GM23338 (cell line): ENCODE data around the gene KRTAP16-1. TPM values are rescaled to one million over a fixed set of nuclear protein-coding genes. Genes with fewer than 3 reads are reported as not detected.

Experiments
- ATAC-seq: fragments of 200-7000 bp; cut with Tn5 transposase; 3 replicates; pipeline ENCODE4 v1.9.1; 2020
- DNase-seq: peaks from one replicate; pipeline ENCODE4 v3.0.0-alpha.2; 2015; ENCODE audit warnings: low spot score
- H2AFZ ChIP-seq: fragments of 200-600 bp; sonication (generic); 2 replicates; pipeline ENCODE4 v1.8.0; 2016; ENCODE audit warnings: antibody characterized with exemption, mild to moderate bottlenecking, moderate library complexity
- H3F3A ChIP-seq: fragments of 200-600 bp; sonication (generic); replicated peaks from 2 replicates; pipeline ENCODE4 v1.8.0; 2017; ENCODE audit warnings: antibody characterized with exemption, mixed run types, low read depth
- H3K27ac ChIP-seq: fragments of 200-600 bp; sonication (generic); 2 replicates; pipeline ENCODE4 v1.6.1; 2016; ENCODE audit warnings: low read depth
- H3K27me3 ChIP-seq: fragments of 200-600 bp; sonication (generic); 2 replicates; pipeline ENCODE4 v1.8.0; 2016; ENCODE audit warnings: mild to moderate bottlenecking, mixed run types, moderate library complexity; ENCODE audit not compliant: insufficient read depth
- H3K36me3 ChIP-seq: fragments of 200-600 bp; sonication (generic); 2 replicates; pipeline ENCODE4 v1.8.0; 2016; ENCODE audit warnings: mild to moderate bottlenecking; ENCODE audit not compliant: insufficient read depth
- H3K4me1 ChIP-seq: fragments of 200-600 bp; sonication (generic); 2 replicates; pipeline ENCODE4 v1.8.0; 2016; ENCODE audit warnings: mild to moderate bottlenecking, moderate library complexity; ENCODE audit not compliant: insufficient read depth
- H3K4me2 ChIP-seq: fragments of 200-600 bp; sonication (generic); 2 replicates; pipeline ENCODE4 v1.7.1; 2017; ENCODE audit warnings: mixed run types
- H3K4me3 ChIP-seq: fragments of 200-600 bp; sonication (generic); 2 replicates; pipeline ENCODE4 v1.6.1; 2016; ENCODE audit warnings: mixed run types
- H3K79me2 ChIP-seq: fragments of 200-600 bp; sonication (generic); replicated peaks from 2 replicates; pipeline ENCODE4 v1.8.0; 2017; ENCODE audit warnings: mild to moderate bottlenecking; ENCODE audit not compliant: insufficient read depth
- H3K9me2 ChIP-seq: fragments of 200-600 bp; sonication (generic); 2 replicates; pipeline ENCODE4 v1.8.0; 2017; ENCODE audit not compliant: insufficient read depth
- H4K20me1 ChIP-seq: fragments of 200-600 bp; sonication (generic); replicated peaks from 2 replicates; pipeline ENCODE4 v1.8.0; 2017; ENCODE audit warnings: mild to moderate bottlenecking; ENCODE audit not compliant: insufficient read depth
- H3K27ac Mint-ChIP-seq: 2 replicates; pipeline ENCODE4 v1.8.0; 2020; ENCODE audit warnings: inconsistent platforms, mild to moderate bottlenecking, moderate library complexity, mixed read lengths
- H3K27me3 Mint-ChIP-seq: 3 replicates; pipeline ENCODE4 v1.8.0; 2022; ENCODE audit warnings: low read depth, mild to moderate bottlenecking, moderate library complexity, mixed read lengths, inconsistent platforms; ENCODE audit not compliant: insufficient read depth, poor library complexity
- H3K36me3 Mint-ChIP-seq: 3 replicates; pipeline ENCODE4 v1.8.0; 2021; ENCODE audit warnings: low read depth, mild to moderate bottlenecking, inconsistent platforms, moderate library complexity, mixed read lengths
- H3K4me1 Mint-ChIP-seq: 3 replicates; pipeline ENCODE4 v1.8.0; 2020; ENCODE audit warnings: mild to moderate bottlenecking, inconsistent platforms, mixed read lengths
- H3K4me3 Mint-ChIP-seq: 3 replicates; pipeline ENCODE4 v1.8.0; 2021; ENCODE audit warnings: moderate library complexity, mild to moderate bottlenecking, inconsistent platforms, mixed read lengths
- H3K9me3 Mint-ChIP-seq: 3 replicates; pipeline ENCODE4 v1.8.0; 2020; ENCODE audit warnings: moderate library complexity, mild to moderate bottlenecking, inconsistent platforms, mixed read lengths
- CREB1 ChIP-seq: fragments of 250-450 bp; sonication (Bioruptor Pico); IDR thresholded peaks from 2 replicates; pipeline ENCODE4 v1.5.0; 2020; ENCODE audit warnings: low read depth, mild to moderate bottlenecking, moderate library complexity
- CTCF ChIP-seq, 2 experiments: fragments of 200-600 bp in 1 of 2; sonication (generic) in 1 of 2; conservative IDR thresholded peaks; 2 replicates each; pipeline versions ENCODE4 v1.5.1 to v1.6.1; 2016 to 2017; ENCODE audit warnings: antibody characterized with exemption in 2 of 2, low read depth in 2 of 2, mild to moderate bottlenecking in 2 of 2, moderate library complexity in 1 of 2
- ETS1 ChIP-seq: IDR thresholded peaks from 2 replicates; pipeline ENCODE4 v1.6.1; 2016; ENCODE audit warnings: antibody characterized with exemption
- EZH2 ChIP-seq: fragments of 200-600 bp; sonication (generic); IDR thresholded peaks from one replicate; pipeline ENCODE4 v1.8.0; 2017; ENCODE audit warnings: antibody characterized with exemption, mild to moderate bottlenecking, low read depth; ENCODE audit not compliant: unreplicated experiment
- EZH2phosphoT487 ChIP-seq: fragments of 200-600 bp; sonication (generic); IDR thresholded peaks from one replicate; pipeline ENCODE4 v1.8.1; 2018; ENCODE audit warnings: antibody characterized with exemption; ENCODE audit not compliant: unreplicated experiment
- JUNB ChIP-seq: IDR thresholded peaks from one replicate; pipeline ENCODE4 v1.6.1; 2016; ENCODE audit warnings: antibody characterized with exemption; ENCODE audit not compliant: unreplicated experiment
- NANOG ChIP-seq: IDR thresholded peaks from 2 replicates; pipeline ENCODE4 v1.6.1; 2016; ENCODE audit warnings: antibody characterized with exemption, borderline replicate concordance
- POLR2AphosphoS5 ChIP-seq: IDR thresholded peaks from 2 replicates; pipeline ENCODE4 v1.6.1; 2016; ENCODE audit warnings: antibody characterized with exemption, low read depth
- REST ChIP-seq: IDR thresholded peaks from one replicate; pipeline ENCODE4 v1.6.1; 2018; ENCODE audit warnings: antibody characterized with exemption; ENCODE audit not compliant: unreplicated experiment
- STAT1 ChIP-seq: IDR thresholded peaks from one replicate; pipeline ENCODE4 v1.6.1; 2016; ENCODE audit warnings: antibody characterized with exemption; ENCODE audit not compliant: unreplicated experiment
- ZNF114 ChIP-seq: fragments of 250-450 bp; sonication (Bioruptor Pico); IDR thresholded peaks from 2 replicates; pipeline ENCODE4 v1.5.0; 2020; ENCODE audit warnings: mild to moderate bottlenecking, moderate library complexity
- ZNF331 ChIP-seq: fragments of 250-450 bp; sonication (Bioruptor Pico); IDR thresholded peaks from 2 replicates; pipeline ENCODE4 v1.5.0; 2020; ENCODE audit warnings: low read depth, mild to moderate bottlenecking, moderate library complexity
- ZNF462 ChIP-seq: fragments of 250-450 bp; sonication (Bioruptor Pico); IDR thresholded peaks from 2 replicates; pipeline ENCODE4 v1.5.0; 2020; ENCODE audit warnings: mild to moderate bottlenecking, moderate library complexity
- polyA plus RNA-seq: library from polyadenylated mRNA; unstranded; fragments of >200 nt; fragmentation: Nextera tagmentation; extraction: Ambion mirVana; gene quantifications from 2 replicates; pipeline ENCODE4 v1.2.1, GENCODE V29; 2016
- total RNA-seq: library from RNA; depleted of rRNA; stranded (reverse); fragments of >200 nt; shearing (Covaris generic); gene quantifications from 2 replicates; pipeline ENCODE4 v1.2.3, GENCODE V29; 2014

Gene KRTAP16-1
- total and polyA plus RNA-seq, 2 experiments from 2014 or later = not detected

- Mint-ChIP-seq H3K4me3 (no peak overlapping the region), H3K36me3 (no peaks in the 10 kb centered on the region), H3K9me3 (no peaks in the 10 kb centered on the region), H3K27me3 (no peaks in the 10 kb centered on the region), H3K27ac (no peak overlapping the region), H3K4me1 (peaks cover 18% of the 10 kb centered on the region)
- TF ChIP-seq EZH2 (no peak), NANOG (no peak), REST (no peak), ZNF462 (CRISPR knock-in tag) (no peak), ZNF331 (CRISPR knock-in tag) (no peak), CREB1 (no peak), CTCF (conservative IDR thresholded peaks at IDR 0.05; ENCODE audit: low read depth in 2 of 2) (no peak), JUNB (no peak), EZH2phosphoT487 (no peak), STAT1 (no peak), ZNF114 (CRISPR knock-in tag) (no peak), ETS1 (no peak), POLR2AphosphoS5 (no peak)
- H4K20me1 ChIP-seq = no peaks in the 10 kb centered on the region
- DNase-seq (no peak), ATAC-seq (no peak)
- H3K27ac ChIP-seq = no peak overlapping the region
- H3K4me1 ChIP-seq = peaks cover 19% of the 10 kb centered on the region
- no peak overlapping the region for H3K4me3 ChIP-seq
- H3K9me2 ChIP-seq = 0 out of 2 replicates have a peak, but pooled peaks cover 3% of the 10 kb centered on the region
- H2AFZ ChIP-seq = no peak overlapping the region
- no peaks in the 10 kb centered on the region for H3K36me3 ChIP-seq
- no peaks in the 10 kb centered on the region for H3F3A ChIP-seq
- no peaks in the 10 kb centered on the region for H3K79me2 ChIP-seq
- H3K4me2 ChIP-seq = no peak overlapping the region
- H3K27me3 ChIP-seq = no peaks in the 10 kb centered on the region
These were observed 22.1 kb downstream of the KRTAP16-1 start for GRCh38 chr17:41287050-41287449.
